Heart left ventricle (tissue), 16 donors: ENCODE data around the gene EPHB1. TPM values are rescaled to one million over a fixed set of nuclear protein-coding genes. Genes with fewer than 3 reads are reported as not detected.

Source experiments
- ATAC-seq, 4 donors: fragments of 200-7000 bp; cut with Tn5 transposase; one replicate each; pipeline ENCODE4 v1.9.1; 2020 to 2022; ENCODE audit warnings: moderate library complexity in 4 of 4, mild to moderate bottlenecking in 3 of 4, moderate number of reproducible peaks in 1 of 4
- DNase-seq, 5 donors: peaks; one replicate each; pipeline ENCODE4 v3.0.0-alpha.2; 2020
- H3K27ac ChIP-seq, 12 donors: fragments of 200-600 bp; sonication (generic) in 4 of 12; one replicate each; pipeline versions ENCODE4 v1.5.0 to v1.8.0; 2016 to 2022; ENCODE audit warnings: mild to moderate bottlenecking in 2 of 12
- H3K27me3 ChIP-seq, 9 donors: fragments of 200-600 bp; sonication (generic) in 2 of 9; one replicate each; pipeline versions ENCODE4 v1.5.1 to v1.8.0; 2016 to 2022; ENCODE audit warnings: mild to moderate bottlenecking in 3 of 9
- H3K36me3 ChIP-seq, 9 donors: fragments of 200-600 bp; sonication (generic) in 2 of 9; one replicate each; pipeline versions ENCODE4 v1.5.0 to v1.8.0; 2018 to 2022; ENCODE audit warnings: mild to moderate bottlenecking in 2 of 9
- H3K4me1 ChIP-seq, 12 donors: fragments of 200-600 bp; sonication (generic) in 4 of 12; one replicate each; pipeline versions ENCODE4 v1.5.0 to v1.8.0; 2016 to 2022; ENCODE audit warnings: mild to moderate bottlenecking in 3 of 12
- H3K4me3 ChIP-seq, 12 donors: fragments of 200-600 bp; sonication (generic) in 4 of 12; one replicate each; pipeline versions ENCODE4 v1.5.0 to v1.8.0; 2017 to 2022; ENCODE audit warnings: mild to moderate bottlenecking in 9 of 12, moderate library complexity in 4 of 12
- H3K9me3 ChIP-seq, 12 donors: fragments of 200-600 bp; sonication (generic) in 4 of 12; one replicate each; pipeline versions ENCODE4 v1.5.0 to v1.8.0; 2016 to 2022; ENCODE audit warnings: mild to moderate bottlenecking in 1 of 12
- CTCF ChIP-seq, 12 donors: fragments of 200-600 bp; sonication (generic) in 4 of 12; IDR thresholded peaks; one replicate each; pipeline versions ENCODE4 v1.5.0 to v1.8.0; 2018 to 2022; ENCODE audit warnings: antibody characterized with exemption in 12 of 12, mild to moderate bottlenecking in 5 of 12
- POLR2A ChIP-seq, 2 donors: fragments of 450-650 bp; IDR thresholded peaks; one replicate each; pipeline ENCODE4 v1.6.1; 2017; ENCODE audit warnings: antibody characterized with exemption in 2 of 2, mild to moderate bottlenecking in 2 of 2, moderate library complexity in 2 of 2
- WGBS, 4 donors: extraction: QIAGEN DNeasy Blood & Tissue Kit in 2 of 4; methylation state at CpG; one replicate each; pipeline versions ENCODE4 v1.1.5 to v1.1.7; 2013 to 2018; 5-methylcytosine and 5-hydroxymethylcytosine counted together
- intact Hi-C, 10 donors: fragments of 100-400 bp; cut with DNase I; formaldehyde crosslinking; loops; one replicate each; pipeline versions ENCODE4 v1.11.1 to v1.14.2; 2022
- polyA plus RNA-seq, 2 donors: library from polyadenylated mRNA; stranded (reverse); fragments of 200-250 nt; gene quantifications; one replicate each; pipeline ENCODE4 v1.2.3, GENCODE V29; 2013
- total RNA-seq, 9 donors: library from RNA; depleted of rRNA in 2 of 9; stranded (reverse); fragments of >200 nt in 2 of 9; fragmentation: NEBNext Ultra II Directional in 3 of 9; extraction: Animal tissue kit (Norgen Biotek cat#: 25700) in 3 of 9; gene quantifications; one replicate each; pipeline versions ENCODE4 v1.1.0 to v1.2.4, GENCODE V29; 2016 to 2023
- donor health status: ischemic (EF 13 %, LVEDD 7.1; RV severe dilation, severe dysfunction).
- donor health status: healthy with polysubstance abuse.
- donor health status: DM: no; HTN: yes; CAD: no.
- donor health status: DM: no; HTN: no; CAD: no.
- donor health status: ischemic (EF 25% LVEDD 6.9; RV normal size, moderate dysfunction).
- donor health status: ischemic (EF 25% LVEDD 5.7; RV mildly dilated, moderate dysfunction).
- donor health status: healthy.
- donor health status: DM: yes; HTN: yes; CAD: no.
- donor health status: ischemic (EF 35%, LVEDD 5.7; RV mildly dilated, moderate dysfunction).
- donor health status: nonischemic (EF 11% LVEDD 7.7; RV severe dilation, severe dysfunction).
- donor health status: DM: yes; HTN: yes; CAD: no.
- donor health status: PGD.
- donor health status: ischemic (EF 29% LVEDD 5.4; RV normal size, mild dysfunction).
- donor health status: nonischemic (EF 23%, LVEDD 6.1; RV moderate dilation, normal function).

EPHB1 gene
- total and polyA plus RNA-seq, 11 donors = 0.31 to 2.2 (median 1.1) TPM

- intact Hi-C loops = no loop called here
Observed at GRCh38 chr3:135304378-135304777, 509.3 kb downstream of the EPHB1 start.

More at GRCh38 chr3:135304378-135304777, 509.3 kb downstream of the EPHB1 start:
- WGBS, 4 donors = 26 to 64% (median 54%) methylated on average over 1 of the region's 1 CpG
- H3K9me3 ChIP-seq = peaks cover 0 to 8% (median 0%) of the 10 kb centered on the region in 12 donors
- peaks cover 0 to 3% (median 0%) of the 10 kb centered on the region in 9 donors for H3K27me3 ChIP-seq
- H3K4me3 ChIP-seq = no peak overlapping the region
- H3K4me1 ChIP-seq = no peaks in the 10 kb centered on the region
- no peaks in the 10 kb centered on the region for H3K36me3 ChIP-seq
- H3K27ac ChIP-seq = no peak overlapping the region
- DNase-seq (no peak), ATAC-seq (no peak)
- no peak for TF ChIP-seq POLR2A (IDR thresholded peaks at IDR 0.05)
- no peak for TF ChIP-seq CTCF (IDR thresholded peaks at IDR 0.05)

Other genes with a start within 250 kb of the EPHB1 start
- 10 to 100 TPM in 3 of 9 donors, 1 to 10 TPM in 6; 5.7 to 22.5 (median 8.7) TPM for gene KY, start 144.2 kb upstream of the EPHB1 start, total RNA-seq
- gene KY, start 144.2 kb upstream of the EPHB1 start, polyA plus RNA-seq = 1 to 10 TPM; 1.4 to 2.6 TPM